GM19023 (cell line): ENCODE results near the gene FAM149A.

Source experiments
- ATAC-seq: cut with Tn5 transposase; IDR thresholded peaks from one replicate; pipeline ENCODE4 v1.9.1; 2021; ENCODE audit warnings: mild to moderate bottlenecking, moderate library complexity; ENCODE audit not compliant: unreplicated experiment

The FAM149A gene

GRCh38 chr4:186104114-186104889 lies at the start of gene FAM149A:
TSS of gene FAM149A (plus strand) at chr4:186104704.
- ATAC-seq, result peak; percentile 79

- ATAC-seq, result peak; percentile 100
Observed at GRCh38 chr4:186058253-186058979, 46.1 kb upstream of the FAM149A start.

GRCh38 chr4:186058980-186059316 lies 45.6 kb upstream of the FAM149A start:
- no peak for ATAC-seq

GRCh38 chr4:186061921-186062320 lies 42.6 kb upstream of the FAM149A start:
- ATAC-seq, result no peak

GRCh38 chr4:186067757-186068385 lies 36.6 kb upstream of the FAM149A start:
- peak; percentile 80 for ATAC-seq

- ATAC-seq, result no peak
Observed at GRCh38 chr4:186068581-186069348, 35.7 kb upstream of the FAM149A start, which contains the start of gene TLR3. TSS of gene TLR3 (plus strand) at chr4:186069156. CDS start at chr4:186076620, 7,464 bp downstream.

- ATAC-seq, result no peak
Observed at GRCh38 chr4:186069729-186070128, 34.8 kb upstream of the FAM149A start.

- ATAC-seq, result no peak
Observed at GRCh38 chr4:186072516-186072915, 32.0 kb upstream of the FAM149A start.

- ATAC-seq, result no peak
Observed at GRCh38 chr4:186074189-186074588, 30.3 kb upstream of the FAM149A start.

- ATAC-seq, result no peak
Observed at GRCh38 chr4:186078981-186079638, 25.4 kb upstream of the FAM149A start.

- ATAC-seq, result no peak
Observed at GRCh38 chr4:186079694-186080093, 24.8 kb upstream of the FAM149A start.

GRCh38 chr4:186081202-186081807 lies 23.2 kb upstream of the FAM149A start:
- ATAC-seq, result no peak

- ATAC-seq, result no peak
Observed at GRCh38 chr4:186082221-186082620, 22.3 kb upstream of the FAM149A start.

GRCh38 chr4:186088523-186088922 lies 16.0 kb upstream of the FAM149A start:
- no peak for ATAC-seq

GRCh38 chr4:186092296-186092695 lies 12.2 kb upstream of the FAM149A start:
- ATAC-seq, result no peak

- ATAC-seq, result no peak
Observed at GRCh38 chr4:186095406-186095805, 9.1 kb upstream of the FAM149A start.

- ATAC-seq, result no peak
Observed at GRCh38 chr4:186096681-186097165, 7.8 kb upstream of the FAM149A start.

- ATAC-seq, result no peak
Observed at GRCh38 chr4:186097386-186097785, 7.1 kb upstream of the FAM149A start.

- ATAC-seq, result no peak
Observed at GRCh38 chr4:186102931-186103330, 1.6 kb upstream of the FAM149A start.
